Measurements from ENCODE around the gene F7. TPM values are rescaled to one million over a fixed set of nuclear protein-coding genes. Genes with fewer than 3 reads are reported as not detected.

F7 gene
- total RNA-seq, 1 donor from 2014 or later = not detected

DNA sequence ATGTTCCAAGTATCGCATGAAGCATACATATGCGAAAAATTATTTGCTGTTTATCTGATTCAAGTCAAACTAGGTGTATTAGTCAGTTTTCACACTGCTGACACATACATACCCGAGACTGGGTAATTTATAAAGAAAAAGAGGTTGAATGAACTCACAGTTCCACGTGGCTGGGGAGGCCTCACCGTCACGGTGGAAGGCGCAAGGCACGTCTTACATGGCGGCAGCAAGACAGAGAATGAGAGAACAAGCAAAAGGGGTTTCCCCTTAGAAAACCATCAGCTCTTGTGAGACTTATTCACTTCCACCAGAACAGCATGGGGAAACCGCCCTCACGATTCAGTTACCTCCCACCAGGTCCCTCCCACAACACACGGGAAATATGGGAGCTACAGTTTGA, 39.9 kb downstream of the F7 start:
- DNase-seq (no peak), ATAC-seq (no peak)
- intact Hi-C loops (cut with micrococcal nuclease) = no loop called here

DNA sequence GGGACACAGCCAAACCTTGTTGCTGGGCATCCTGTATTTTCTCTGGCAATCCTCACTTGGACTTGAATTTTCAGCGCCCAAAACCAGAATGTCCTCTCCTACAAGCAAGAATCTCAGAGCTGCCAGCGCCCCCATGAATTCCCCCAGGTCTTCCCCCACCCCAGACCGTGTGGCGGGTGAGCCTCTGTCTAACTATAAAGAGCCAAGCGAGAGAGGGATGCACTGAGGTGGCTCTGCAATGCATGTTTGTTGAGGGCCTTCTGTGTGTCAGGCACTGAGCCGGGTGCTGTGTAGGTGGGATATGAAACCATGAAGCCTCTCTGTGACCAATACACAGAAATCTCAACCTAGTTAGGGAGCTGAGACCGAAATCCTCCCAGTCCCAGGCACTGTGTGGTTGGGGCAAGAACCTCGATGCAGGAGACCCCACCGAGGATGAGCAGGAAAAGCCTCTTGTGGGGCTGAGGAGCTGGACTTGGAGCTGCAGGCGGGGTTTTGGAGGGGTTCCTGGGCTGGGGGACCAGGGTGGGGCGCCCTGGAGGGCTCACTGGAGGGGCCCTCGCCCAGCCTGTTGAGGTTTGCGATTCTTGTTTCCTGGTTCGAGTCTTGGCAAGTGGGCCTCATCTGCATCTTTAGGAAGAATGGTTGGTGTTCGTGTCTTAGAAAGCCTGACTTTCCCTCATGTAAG, 40.5 kb downstream of the F7 start:
- ATAC-seq = no peak
- intact Hi-C loops (cut with micrococcal nuclease) = no loop called here
- no peak for DNase-seq

DNA sequence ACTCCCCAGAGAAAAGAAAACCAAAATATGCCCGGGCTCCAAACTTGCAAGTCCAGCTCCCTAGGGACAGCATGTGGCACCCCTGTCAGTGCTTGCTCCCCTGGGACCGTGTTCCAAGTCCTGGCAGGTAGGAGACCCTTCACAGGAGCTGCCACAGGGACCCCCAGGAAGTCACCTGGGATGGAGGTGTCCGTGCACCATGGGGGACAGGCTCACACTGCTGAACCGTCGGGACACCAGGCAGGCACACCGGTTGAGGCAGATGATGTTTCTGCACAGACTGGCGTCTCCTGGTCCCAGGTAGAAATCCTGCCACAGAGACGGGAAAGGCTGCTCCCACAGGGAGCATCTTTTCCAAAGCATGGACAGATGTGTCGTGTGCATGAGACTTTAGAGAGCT, 41.2 kb downstream of the F7 start:
- ATAC-seq = no peak
- intact Hi-C loops (cut with micrococcal nuclease) = no loop called here
- DNase-seq = no peak

DNA sequence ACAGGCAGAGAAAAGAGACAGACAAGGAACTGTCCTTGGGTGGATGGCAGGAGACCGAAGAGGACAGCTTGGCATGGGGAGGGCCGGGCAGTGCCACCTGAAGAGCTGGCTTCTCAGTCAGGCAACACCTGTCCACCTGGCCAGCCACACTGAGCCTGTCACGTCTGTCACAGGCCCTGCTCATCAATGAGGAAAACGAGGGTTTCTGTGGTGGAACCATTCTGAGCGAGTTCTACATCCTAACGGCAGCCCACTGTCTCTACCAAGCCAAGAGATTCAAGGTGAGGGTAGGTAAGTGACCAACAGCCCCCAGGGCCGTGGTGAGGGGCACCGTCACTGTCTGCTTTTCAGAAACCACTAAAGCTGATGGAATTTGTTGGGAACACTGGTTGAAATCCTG, 41.6 kb downstream of the F7 start:
- ATAC-seq = no peak
- intact Hi-C loops (cut with micrococcal nuclease) = no loop called here
- no peak for DNase-seq

DNA sequence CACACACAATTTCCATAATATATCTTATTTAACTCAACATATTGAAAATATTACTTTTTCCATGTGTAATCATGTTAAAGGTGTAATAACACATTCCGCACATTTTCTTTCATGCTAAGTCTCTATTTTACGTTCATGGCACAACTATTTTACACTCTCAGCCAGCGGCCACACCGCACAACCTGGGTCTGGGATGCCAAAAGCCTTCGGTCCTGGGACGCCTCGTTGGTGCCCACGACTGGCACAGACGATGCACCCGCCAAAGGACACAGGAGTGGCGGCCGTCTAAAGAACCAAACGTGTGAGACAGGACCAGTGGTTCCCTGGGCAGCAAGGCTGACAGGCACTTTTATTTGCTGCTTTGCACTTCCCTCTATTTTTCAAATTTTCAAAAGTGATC, 42.8 kb downstream of the F7 start:
- DNase-seq = no peak
- no peak for ATAC-seq
- intact Hi-C loops (cut with micrococcal nuclease) = no loop called here

DNA sequence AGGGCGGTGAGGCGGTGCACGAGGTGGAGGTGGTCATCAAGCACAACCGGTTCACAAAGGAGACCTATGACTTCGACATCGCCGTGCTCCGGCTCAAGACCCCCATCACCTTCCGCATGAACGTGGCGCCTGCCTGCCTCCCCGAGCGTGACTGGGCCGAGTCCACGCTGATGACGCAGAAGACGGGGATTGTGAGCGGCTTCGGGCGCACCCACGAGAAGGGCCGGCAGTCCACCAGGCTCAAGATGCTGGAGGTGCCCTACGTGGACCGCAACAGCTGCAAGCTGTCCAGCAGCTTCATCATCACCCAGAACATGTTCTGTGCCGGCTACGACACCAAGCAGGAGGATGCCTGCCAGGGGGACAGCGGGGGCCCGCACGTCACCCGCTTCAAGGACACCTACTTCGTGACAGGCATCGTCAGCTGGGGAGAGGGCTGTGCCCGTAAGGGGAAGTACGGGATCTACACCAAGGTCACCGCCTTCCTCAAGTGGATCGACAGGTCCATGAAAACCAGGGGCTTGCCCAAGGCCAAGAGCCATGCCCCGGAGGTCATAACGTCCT, 43.4 kb downstream of the F7 start:
- DNase-seq (no peak), ATAC-seq (no peak)
- intact Hi-C loops (cut with micrococcal nuclease) = no loop called here

DNA sequence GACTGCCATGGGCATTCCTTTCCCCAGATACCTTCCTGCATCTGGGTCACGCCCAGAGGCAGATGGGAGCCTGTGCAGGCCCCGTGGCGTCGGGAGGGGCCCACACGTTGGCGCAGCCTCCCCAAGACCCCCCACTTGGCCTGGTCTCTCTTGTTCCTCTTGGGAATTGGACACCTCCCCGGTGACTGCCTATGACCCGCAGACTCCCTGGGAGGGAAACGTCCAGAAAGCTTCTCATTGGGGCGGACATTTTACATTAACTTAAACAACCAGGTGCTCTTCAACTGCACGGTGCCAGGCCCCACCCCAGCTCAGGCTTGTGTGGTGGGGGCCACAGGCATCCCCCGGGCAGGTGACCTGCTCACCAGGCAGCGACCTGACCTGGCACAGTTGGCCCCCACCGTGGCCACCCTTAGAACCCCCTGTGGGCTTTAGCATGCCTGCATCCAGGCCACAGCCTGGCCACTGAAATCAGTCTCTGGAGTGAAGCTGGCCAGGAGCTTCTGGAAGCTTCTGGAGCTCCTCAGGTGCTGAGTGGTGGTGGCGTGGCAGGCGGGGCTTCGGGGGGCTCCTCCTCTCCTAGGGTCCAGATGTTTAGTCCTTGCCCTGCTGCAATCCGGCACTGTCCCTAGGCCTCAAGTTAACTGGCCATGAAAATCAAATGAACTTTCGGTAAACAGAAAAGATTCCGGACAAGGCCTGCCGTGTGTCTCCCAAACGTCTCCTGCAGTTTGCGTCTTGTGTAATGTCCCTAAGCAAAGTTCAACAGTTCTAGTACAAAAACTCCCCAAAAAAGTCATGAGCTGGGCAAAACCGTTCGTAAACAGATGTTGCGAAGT, 44.3 kb downstream of the F7 start:
- ATAC-seq (no peak), DNase-seq (no peak)
- intact Hi-C loops (cut with micrococcal nuclease) = no loop called here

DNA sequence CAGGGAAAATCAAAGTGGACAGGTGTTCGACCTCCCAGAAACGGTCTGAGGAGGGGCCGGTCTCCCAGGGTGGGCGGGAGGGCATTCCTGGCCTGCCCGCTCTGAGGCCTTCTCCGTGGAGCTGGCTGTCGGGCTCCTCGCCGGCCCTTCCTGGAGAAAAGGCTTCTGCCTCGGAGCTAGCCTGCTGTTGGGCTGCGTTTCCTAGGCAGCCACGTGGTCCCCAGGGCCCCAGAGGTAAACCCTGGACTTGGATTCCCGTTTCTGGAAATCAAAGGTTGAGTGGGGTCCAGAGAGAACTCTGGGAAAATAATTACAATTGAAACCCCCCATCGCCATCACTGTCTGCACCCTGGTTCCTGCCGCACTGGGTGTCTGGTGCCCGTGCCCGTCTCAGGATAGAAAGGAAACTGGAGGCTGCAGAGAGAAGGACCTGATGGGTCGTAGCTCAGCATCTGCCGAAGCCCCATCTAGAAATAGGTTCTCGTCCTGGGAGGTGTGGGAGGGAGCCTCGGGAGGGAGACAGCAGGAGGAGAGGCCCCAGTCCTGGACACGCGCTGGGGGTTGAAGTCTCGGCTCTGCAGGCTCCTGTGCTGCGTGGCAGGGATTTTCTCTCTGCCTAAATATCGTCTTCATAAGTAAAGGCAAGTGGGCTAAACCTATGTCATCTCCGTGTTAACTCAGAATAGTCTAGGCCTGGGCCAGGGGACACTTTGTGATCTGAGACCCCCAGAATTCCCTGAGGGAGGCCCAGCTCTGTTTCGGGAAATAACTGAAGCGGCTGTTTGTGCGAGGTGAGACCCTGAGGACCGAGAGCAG, 45.2 kb downstream of the F7 start:
- intact Hi-C loops (cut with micrococcal nuclease) = no loop called here
- DNase-seq (no peak), ATAC-seq (no peak)

DNA sequence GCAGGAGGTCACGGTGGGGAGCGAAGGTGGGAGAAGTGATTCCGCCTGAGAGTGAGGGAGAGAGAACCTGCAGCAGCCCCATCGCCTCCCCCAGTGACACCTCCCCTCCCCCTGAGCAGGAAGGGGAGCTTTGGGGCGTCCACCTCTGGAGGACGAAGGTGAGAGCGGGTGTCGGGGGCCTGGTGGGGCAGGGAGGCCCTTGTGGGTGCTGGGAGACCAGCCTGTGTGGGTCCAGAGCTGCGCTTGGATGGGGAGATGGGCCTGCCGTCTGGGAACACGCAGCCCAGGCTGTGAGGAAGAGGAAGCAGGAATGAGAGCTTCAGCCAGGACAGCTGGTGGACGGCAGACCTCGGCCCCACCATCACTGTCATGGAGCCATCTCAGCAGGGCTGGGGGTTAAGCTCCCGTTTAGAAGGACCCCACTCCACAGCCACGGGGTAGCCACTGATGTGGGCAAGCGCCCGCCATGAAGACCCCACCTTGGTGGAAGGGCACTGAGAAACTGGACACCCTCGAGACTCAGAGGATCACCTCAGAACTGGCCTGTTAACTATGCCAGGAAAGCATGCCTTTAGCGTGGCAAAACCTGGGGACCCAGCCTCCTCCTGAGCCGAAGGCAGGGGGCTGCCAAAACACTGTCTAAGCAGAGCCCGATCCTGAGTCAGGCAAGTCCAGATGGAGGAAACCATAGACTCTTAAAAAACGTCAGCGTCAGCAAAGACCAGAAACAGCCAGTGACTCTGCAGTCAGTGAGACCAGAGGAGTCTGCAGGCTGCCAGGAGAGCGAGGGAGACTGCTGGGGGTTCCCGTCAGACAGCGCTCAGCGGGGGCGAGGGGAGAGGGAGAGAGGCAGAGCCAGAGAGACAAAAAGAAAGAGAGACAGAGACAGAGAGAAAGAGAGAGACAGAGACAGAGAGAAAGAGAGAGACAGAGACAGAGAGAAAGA, 46.4 kb downstream of the F7 start:
- DNase-seq = no peak
- intact Hi-C loops (cut with micrococcal nuclease) = no loop called here

DNA sequence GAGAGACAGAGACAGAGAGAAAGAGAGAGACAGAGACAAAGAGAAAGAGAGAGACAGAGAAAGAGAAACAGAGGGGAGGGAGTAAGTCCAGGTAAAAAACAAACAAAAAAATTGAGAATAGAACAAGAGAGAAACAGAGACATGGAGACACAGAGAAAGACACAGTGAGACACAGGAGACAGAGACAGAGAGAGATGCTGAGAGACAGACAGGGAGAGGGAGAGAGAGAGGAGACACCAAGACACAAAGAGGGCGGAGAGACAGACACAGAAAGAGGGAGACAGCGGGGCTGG, 47.0 kb downstream of the F7 start:
- ATAC-seq = no peak
- intact Hi-C loops (cut with micrococcal nuclease) = no loop called here

More for the DNA sequence above, 46.4 kb downstream of the F7 start:
- ATAC-seq = peak; percentile 28

DNA sequence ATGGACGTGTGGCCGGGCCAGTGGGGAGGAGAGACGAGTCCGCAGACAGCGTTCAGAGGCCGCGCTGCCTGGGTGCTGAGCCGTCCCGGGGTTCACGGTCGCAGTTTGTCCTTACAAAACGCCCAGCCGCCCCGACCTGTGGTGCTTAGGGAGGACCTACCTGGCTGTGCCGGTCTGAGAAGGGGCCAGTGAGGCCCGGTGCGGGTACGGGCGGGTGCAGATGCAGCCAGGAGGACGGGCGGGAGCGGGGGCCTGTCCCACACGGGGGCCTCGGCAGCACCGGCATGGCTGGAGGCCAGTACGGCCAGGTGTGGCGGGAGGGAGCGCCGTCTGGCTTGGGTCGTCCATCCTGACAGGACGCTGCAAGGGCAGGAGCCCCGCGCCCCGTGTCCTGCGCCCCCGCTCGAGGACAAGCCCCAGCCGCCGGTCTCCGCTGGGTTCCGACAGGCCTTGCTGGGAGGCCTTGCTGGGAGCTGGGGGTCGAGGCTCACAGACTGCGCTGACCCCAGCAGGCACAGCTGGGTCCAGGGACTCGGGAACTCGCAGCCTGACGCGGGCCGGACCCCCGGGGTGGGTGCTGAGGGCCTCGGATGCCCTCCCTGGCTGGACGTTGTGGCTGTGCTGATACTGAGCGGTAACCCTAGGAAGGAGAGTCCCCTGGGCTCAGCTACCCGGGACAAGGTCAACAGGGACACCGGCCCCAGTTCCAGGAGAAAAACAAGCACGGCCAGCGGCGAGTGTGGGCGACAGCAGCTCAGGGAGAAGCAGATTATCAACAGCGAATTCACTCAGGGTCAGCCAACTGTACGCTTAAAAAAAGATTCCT, 47.6 kb downstream of the F7 start:
- peak; percentile 68 for ATAC-seq
- peak; percentile 73 for DNase-seq
- intact Hi-C loops (cut with micrococcal nuclease) = no loop called here

More for the DNA sequence above, 47.0 kb downstream of the F7 start:
- no peak for DNase-seq

DNA sequence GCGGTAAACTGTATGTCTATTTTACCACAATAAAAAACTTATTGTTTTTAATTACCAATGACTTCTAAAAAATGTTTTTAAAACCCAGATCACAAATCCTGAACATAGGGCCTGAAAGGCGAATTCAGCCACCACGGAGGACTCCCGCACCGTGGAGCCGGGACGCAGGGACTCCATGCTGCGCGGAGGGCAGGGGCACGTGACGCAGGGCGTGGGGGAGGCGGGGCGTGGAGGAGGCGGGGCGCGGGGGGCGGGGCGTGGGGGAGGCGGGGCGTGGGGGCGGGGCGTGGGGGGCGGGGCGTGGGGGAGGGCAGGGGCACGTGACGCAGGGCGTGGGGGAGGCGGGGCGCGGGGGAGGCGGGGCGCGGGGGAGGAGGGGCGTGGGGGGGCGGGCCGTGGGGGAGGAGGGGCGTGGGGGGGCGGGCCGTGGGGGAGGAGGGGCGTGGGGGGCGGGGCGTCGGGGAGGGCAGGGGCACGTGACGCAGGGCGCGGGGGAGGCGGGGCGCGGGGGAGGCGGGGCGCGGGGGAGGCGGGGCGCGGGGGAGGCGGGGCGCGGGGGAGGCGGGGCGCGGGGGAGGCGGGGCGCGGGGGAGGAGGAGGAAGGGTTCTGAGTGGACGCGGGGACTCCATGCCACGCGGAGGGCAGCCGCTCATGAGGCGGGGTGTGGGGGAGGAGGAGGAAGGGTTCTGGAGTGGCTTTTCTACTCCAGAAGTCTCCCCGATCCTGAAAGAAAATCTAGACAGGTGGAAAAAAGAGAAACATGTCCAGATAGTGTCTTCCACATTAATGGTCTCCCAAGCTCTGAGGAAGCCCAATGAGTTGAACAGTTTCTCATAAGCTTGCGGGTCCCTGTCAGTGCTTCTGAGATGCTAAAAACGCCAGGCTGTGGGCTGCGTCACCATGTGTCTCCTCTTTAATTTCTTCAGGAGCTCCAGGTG, 48.5 kb downstream of the F7 start:
- ATAC-seq (peak; percentile 85), DNase-seq (peak; percentile 90)
- intact Hi-C loops (cut with micrococcal nuclease) = no loop called here

DNA sequence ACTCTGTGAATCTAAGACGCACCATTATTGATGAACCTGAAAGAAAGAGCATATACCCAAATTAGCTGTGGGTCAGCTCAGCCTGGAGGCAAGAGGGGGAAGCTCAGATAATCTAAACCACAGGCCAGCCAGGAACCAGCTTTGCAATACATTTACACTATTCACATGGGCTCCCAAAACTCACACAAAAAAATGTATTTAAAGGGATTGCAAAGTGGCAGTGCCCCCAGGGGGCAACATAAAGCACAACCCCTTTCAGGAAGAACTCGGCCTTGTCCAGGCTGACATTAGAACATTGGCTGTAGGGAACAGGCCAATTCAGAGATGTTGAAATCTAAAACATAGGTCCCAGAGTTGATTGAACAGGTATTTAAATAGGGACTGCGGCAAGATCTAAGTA, 49.6 kb downstream of the F7 start:
- intact Hi-C loops (cut with micrococcal nuclease) = no loop called here
- ATAC-seq = no peak
- DNase-seq = no peak

DNA sequence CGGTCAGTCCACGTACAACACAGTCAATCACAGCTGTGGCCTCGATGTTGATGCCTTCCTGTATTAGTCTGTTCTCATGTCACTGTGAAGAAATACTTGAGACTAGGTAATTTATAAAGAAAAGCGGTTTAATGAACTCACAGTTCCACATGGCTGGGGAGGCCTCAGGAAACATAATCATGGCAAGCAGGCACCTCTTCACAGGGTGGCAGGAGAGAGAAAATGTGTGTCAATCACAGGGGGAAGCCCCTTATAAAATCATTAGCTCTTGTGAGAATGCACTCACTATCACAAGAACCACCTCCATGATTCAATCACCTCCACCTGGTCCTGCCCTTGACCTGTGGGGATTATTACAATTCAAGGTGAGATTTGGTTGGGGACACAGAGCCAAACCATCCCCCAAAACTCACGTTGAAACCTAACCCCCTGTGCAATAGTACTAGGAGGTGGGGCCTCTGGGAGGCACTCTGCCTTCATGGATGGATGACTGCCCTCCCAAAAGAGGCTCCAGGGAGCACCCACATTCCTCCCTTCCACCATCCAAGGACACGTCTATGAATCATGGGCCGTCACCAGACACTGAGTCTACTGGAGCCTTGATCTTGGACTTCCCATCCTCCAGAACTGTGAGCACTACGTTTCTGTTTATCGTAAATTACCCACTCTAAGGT, 50.5 kb downstream of the F7 start:
- DNase-seq = no peak
- intact Hi-C loops (cut with micrococcal nuclease) = no loop called here
- ATAC-seq = no peak

DNA sequence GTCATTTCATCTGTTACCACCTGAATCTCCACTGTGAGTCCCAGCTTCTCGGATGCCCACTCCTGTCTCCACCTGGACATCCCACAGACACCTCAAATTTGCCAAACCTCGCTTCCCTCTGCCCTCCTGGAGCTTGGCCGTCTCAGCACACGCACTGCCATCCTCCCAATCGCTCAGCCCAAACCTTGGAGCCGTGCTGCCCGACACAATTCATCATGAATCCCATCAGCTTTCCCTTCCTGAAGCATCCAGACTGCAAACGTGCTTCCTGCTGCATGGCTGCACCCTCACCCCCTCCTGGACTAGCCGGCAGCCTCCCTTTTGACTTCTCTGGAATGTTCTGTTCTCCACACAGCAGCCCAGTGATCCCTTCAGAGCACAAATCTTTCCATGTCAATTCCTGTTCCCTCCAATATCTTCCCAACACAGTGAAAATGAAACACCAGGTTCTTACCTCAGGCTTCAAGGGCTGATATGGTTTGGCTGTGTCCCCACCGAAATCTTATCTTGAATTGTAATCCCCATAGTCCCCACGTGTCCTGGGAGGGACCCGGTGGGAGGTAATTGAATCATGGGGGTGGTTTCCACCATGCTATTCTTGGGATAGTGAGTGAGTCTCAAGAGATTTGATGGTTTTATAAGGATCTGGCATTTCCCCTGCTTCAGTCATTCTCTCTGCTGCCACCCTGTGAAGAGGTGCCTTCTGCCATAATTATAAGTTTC, 51.8 kb downstream of the F7 start:
- ATAC-seq (no peak), DNase-seq (no peak)
- intact Hi-C loops (cut with micrococcal nuclease) = no loop called here
